Erythroblast (primary cell): ENCODE measurements around the gene CCDC33.

ENCODE experiments used
- GATA1 ChIP-seq: IDR thresholded peaks from 2 replicates; pipeline ENCODE4 v1.6.1; 2011; ENCODE audit warnings: low read depth, mild to moderate bottlenecking, control low read depth, low read length, moderate library complexity
- POLR2A ChIP-seq: IDR thresholded peaks from 2 replicates; pipeline ENCODE4 v1.6.1; 2011; ENCODE audit warnings: mild to moderate bottlenecking, low read length

DNA sequence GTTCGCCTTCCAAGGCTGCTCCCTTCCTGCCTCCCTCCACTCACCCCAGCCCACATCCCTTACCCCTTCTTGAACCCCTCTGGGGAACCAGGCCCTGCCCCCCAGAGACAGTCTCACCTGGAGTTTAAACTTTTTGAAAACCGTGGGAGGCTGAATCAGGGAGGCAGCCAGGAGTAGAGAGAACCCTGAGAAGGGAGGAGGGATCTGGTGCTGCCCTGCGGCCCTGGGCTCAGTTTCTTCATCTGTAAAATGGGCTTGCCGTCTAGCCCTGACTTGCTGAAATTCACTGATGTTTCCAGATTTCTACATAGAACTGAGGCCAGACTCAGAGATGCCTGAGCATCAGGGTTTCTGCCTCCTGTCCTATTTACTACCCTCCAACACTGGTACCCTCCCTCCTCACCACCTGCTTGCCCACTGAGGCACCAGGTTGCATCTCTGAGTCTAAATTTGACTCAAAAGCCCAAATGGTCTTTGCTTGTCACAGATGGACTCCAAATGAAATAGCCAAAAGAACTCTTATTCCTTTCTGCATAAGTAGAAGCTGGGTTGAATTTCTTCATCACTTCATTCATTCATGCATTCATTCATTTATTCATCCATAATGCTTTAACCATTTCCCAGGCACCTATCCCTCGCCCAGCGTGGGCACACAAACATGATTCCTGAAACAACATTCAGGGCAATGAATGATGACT is 21.7 kb upstream of the CCDC33 start:
- TF ChIP-seq POLR2A = no peak
- no peak for TF ChIP-seq GATA1
